GDM1 (cell line): ENCODE results near the gene THEMIS.

Experiments used
- DNase-seq: peaks from one replicate; lab custom pipeline; 2025; lab: John Stamatoyannopoulos, UW

Gene THEMIS

GRCh38 chr6:127859956-127860355 is 40.9 kb downstream of the THEMIS start:
- no peak for DNase-seq

GRCh38 chr6:127858727-127859391 is 42.0 kb downstream of the THEMIS start:
- no peak for DNase-seq

GRCh38 chr6:127857051-127857637 is 43.7 kb downstream of the THEMIS start:
- no peak for DNase-seq

- no peak for DNase-seq
These were observed 45.2 kb downstream of the THEMIS start for GRCh38 chr6:127855542-127856159.

- DNase-seq = no peak
These were observed 46.8 kb downstream of the THEMIS start for GRCh38 chr6:127854009-127854408.

- DNase-seq = no peak
These were observed 49.7 kb downstream of the THEMIS start for GRCh38 chr6:127851197-127851596.

- DNase-seq = no peak
These were observed 55.6 kb downstream of the THEMIS start for GRCh38 chr6:127845242-127845641.

GRCh38 chr6:127844529-127844928 is 56.3 kb downstream of the THEMIS start:
- DNase-seq = no peak

DNA sequence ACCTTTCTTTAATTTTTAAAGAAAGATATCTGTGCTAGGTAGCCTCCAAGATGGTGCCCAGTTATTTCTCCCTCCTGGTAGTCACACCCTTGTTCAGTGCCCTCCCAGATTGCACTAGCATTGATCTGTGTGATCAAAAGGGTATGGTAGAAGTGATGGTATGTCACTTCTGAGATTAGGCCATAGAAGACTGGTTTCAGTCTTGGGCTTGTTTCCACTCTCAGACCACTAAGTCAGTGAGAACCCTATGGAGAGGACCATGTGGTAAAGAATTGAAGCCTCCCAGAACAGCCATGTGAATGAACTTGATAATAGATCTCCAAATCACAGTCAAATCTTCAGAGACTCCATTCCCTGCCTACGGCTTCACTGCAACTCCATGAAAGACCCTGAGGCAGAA is 57.3 kb downstream of the THEMIS start:
- DNase-seq = no peak

DNA sequence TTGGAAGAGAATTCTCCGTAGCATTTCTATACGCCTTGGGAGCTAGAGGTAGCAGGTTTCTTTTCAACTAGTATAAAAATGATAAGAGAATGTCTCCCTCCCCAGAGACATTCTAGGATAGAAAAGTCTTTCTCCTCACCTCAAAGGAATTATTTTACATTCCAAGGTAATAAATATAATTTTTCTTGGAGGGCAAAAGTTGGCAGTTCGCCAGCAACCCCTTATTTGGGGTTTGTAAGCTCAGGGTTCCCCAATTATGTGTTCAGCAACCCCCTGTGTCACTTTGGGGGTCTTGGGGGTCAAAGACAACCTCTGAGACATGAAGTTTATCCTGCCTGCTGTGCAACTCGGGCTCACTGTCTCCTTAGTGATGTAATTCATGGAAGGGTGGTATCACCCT is 58.3 kb downstream of the THEMIS start:
- no peak for DNase-seq

DNA sequence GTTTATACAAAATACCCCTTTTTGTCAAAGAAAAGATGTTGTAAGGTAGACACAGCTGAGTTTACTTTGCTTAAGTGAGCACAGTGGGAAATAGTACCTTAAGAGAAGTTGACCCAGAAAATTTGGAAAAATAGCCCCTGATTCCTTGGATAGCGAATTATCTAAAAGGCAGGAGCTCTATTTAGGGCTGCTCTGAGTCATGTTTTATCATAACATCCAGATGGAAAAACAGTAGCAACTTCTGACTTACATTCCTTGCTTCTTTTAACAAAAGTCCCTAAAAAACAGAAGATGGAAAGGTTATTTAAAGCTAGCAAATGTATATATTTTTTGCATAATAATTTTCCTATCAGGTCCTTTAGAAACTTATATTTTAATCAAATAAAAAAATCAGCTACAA is 59.0 kb downstream of the THEMIS start:
- no peak for DNase-seq

- no peak for DNase-seq
These were observed 66.7 kb downstream of the THEMIS start for GRCh38 chr6:127834136-127834535.

- no peak for DNase-seq
These were observed 67.5 kb downstream of the THEMIS start for GRCh38 chr6:127833336-127833735.

GRCh38 chr6:127832381-127832780 is 68.5 kb downstream of the THEMIS start:
- no peak for DNase-seq

DNA sequence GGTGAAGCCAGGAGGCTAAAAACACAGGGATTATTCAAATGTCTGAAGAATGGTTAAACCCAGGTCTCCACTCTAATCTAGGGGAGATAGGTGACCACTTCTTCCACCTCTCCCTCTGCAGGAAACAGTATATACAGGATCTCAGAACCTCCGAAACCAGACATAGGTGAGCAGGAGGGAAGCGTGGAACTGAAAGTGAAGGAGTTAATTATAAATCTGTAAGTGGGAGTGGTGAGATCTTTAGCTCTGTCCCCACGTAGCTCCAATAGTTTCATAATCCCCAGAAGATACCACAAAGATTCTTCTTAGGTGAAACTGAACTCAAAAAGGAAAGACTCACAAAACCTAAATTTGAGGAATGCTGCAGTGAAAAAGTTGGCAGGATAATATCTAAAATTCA is 76.8 kb downstream of the THEMIS start:
- no peak for DNase-seq

DNA sequence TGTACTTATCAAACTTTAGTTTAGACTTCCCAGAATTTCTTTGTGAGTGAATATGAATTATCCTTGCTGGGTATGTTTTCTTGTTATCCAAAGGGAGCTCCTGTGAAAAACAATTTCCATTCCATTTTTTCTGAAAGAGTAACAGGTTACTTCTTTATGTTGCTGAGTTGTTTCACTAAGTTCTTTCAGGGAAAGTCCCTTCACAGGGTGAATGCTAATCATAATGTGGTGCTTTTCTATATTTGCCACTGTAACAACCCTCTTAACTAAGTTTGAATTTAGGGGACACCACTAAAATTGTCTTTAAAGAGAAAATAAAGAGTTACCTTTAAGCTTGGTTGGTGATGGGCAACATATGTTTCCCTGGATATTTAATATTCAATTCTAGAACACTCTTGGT is 79.4 kb downstream of the THEMIS start:
- DNase-seq = no peak

GRCh38 chr6:127818149-127818548 is 82.7 kb downstream of the THEMIS start:
- DNase-seq = no peak

DNA sequence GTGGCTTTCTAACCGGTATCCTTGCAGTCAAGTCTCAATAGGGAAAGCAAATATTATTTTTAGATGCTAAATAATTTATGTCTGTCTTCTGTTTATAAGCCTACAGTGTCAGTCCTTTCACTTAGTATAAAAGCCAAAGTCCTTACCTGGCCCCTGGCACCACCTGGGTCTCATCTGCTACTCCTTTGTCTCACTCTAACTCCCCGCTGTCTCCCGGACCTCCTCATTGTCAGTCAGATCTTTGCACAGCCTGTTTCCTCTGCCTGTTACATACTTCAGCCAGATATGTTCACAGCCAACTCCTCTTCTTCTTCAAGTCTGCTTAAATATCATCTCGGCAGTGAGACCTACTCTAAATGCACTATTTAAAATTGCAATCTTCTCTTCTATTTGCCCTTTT is 84.2 kb downstream of the THEMIS start:
- DNase-seq = no peak

GRCh38 chr6:127813699-127814027 is 87.2 kb downstream of the THEMIS start:
- no peak for DNase-seq

DNA sequence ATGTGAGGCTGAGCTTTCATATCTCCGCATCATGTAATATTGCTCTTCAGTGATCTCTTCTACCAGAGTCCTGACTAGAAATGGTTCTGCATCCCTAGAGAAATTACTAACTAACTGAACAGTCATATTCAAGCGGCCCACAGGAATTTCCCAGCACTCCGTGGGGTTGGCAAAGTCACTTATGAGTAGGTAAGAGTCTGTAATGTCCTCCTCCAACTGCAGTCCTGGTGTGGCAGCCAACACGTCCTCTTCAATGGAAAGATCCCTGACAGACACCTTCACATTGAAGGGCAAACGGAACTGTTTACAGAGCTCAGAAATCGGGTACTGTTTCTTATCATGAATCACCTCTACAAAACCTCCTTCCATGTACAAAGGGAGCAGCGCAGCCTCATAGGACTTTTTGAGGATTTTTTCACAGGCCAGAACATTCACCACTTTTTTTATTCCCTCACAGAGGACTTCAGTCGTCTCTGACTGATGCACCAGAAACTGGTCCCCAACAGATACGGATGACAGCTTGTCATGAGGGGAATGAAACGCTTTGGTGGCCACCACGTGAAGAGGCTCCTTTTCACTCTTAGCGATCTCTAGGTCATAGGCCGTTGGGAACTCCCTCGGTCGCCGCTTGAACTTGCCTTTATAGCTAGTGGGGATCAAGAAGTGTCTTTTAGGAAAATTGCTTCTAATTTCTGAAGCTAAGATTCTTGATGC is 87.7 kb downstream of the THEMIS start:
- no peak for DNase-seq

- no peak for DNase-seq
These were observed 88.8 kb downstream of the THEMIS start for GRCh38 chr6:127811900-127812570.

DNA sequence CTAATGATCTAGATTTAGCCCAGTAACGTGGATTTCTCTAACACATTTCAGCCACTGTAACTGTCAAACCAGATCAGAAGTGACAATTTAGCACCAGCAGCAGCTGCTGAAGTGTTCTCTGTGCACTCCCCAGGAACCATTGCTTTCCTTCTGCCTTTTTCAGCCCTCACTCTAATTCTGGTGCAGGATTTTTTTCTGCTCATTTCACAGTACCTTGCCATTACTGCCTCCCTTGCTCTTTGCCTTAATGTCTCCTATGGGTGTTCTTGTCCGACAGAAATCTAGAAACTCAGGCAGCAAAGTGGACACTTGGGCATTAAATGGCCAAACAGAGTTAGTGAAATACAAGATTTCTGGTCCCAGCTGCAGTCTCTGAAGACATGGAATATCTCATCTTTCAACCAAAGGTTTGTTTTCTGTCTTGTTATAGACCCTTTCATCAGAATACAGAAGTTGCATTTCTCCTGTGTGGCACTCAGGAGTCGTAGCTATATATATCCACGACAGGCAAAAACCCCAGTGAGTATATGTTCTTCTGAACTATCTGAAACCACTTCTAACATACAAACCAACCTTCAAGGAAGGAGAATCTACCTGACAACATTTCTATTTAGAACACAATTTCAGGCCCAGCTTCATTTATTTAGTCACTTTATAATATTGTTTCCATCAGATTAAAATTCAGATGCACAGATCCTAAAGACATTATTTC is 92.9 kb downstream of the THEMIS start:
- no peak for DNase-seq
